SH-SY5Y (cell line): ENCODE measurements around the gene TRIM64C.
"Not testable (repeated sequence)": the region's sequence is repeated elsewhere in the genome, so short reads cannot be mapped to it uniquely, and the experiment has no call there.

Source experiments
- GATA2 ChIP-seq: IDR thresholded peaks from 2 replicates; pipeline ENCODE4 v1.6.1; 2011; ENCODE audit warnings: mild to moderate bottlenecking, low read depth, low read length
- GATA3 ChIP-seq: IDR thresholded peaks from 2 replicates; pipeline ENCODE4 v1.6.1; 2011; ENCODE audit warnings: low read depth, mild to moderate bottlenecking, low read length, moderate library complexity

The TRIM64C gene, protein sequence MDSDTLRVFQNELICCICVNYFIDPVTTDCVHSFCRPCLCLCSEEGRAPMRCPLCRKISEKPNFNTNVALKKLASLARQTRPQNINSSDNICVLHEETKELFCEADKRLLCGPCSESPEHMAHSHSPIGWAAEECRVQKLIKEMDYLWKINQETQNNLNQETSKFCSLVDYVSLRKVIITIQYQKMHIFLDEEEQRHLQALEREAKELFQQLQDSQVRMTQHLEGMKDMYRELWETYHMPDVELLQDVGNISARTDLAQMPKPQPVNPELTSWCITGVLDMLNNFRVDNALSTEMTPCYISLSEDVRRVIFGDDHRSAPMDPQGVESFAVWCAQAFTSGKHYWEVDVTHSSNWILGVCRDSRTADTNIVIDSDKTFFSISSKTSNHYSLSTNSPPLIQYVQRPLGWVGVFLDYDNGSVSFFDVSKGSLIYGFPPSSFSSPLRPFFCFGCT

GRCh38 chr11:49059012-49059411 lies at the start of gene TRIM64C:
Gene TRIM64C (minus strand): TSS chr11:49059112. CDS start chr11:49059112, 0 bp downstream.
- TF ChIP-seq GATA3, GATA2: not testable (repeated sequence)

DNA sequence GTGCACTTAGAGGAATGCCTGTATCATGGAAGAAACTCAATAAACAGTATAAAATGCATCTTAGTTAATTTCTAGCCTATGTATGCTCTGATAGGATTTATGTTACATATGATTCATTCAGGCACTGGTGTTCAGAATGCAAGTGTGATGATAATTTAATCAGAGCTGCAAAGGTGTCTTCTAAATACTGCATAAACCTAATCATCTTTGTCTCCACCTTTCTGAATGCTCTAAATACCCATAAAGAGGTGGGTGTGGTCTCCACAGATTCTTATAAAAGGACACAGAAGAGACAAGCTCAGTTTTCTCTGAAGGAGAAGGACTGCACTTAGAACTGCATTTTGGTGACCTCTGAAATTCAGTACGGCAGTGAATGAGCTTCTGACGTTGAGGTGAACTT lies 30.4 kb downstream of the TRIM64C start, which contains the start of gene TRIM49B:
TRIM49B (plus strand) TSS at position 301 of the 400 bp plus-strand sequence. CDS start 2,777 bp downstream, outside the sequence.
- not testable (repeated sequence) for TF ChIP-seq GATA3, GATA2
